ENCODE measurements around the gene ACHE. TPM values are rescaled to one million over a fixed set of nuclear protein-coding genes. Genes with fewer than 3 reads are reported as not detected.
"Not testable (repeated sequence)": the region's sequence is repeated elsewhere in the genome, so short reads cannot be mapped to it uniquely, and the experiment has no call there.

Gene ACHE
- total RNA-seq, 1 donor from 2014 or later = 9.3 TPM

DNA sequence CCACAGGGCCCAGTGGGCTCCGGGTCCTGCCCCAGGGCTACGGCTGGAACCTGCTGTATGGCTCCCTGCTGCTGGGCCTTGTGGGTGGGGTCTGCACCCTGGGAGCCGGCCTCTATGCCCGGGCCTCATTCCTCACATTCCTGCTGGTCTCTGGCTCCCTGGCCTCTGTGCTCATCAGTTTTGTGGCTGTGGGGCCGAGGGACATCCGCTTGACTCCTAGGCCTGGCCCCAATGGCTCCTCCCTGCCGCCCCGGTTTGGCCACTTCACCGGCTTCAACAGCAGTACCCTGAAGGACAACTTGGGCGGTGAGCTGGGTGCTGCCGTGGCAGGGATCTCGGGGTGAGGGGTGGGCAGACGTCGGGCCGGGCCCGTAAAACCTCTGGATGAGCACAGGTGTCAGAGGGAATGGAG is 38.8 kb downstream of the ACHE start:
- no peak overlapping the region for H3K27ac ChIP-seq
- H3K27me3 ChIP-seq = no peaks in the 10 kb centered on the region
- H3K4me3 ChIP-seq = no peak overlapping the region
- H3K9me3 ChIP-seq = no peaks in the 10 kb centered on the region
- H3K36me3 ChIP-seq = peaks cover 0 to 20% of the 10 kb centered on the region in 2 donors
- intact Hi-C loops (cut with DNase I) = no loop called here
- DNase-seq (ENCODE audit: extremely low spot score in 2 of 2) = no peak
- peaks cover 25% of the 10 kb centered on the region for H3K4me1 ChIP-seq
- no peak for TF ChIP-seq POLR2A (IDR thresholded peaks at IDR 0.05)
- TF ChIP-seq, protein P1, sequence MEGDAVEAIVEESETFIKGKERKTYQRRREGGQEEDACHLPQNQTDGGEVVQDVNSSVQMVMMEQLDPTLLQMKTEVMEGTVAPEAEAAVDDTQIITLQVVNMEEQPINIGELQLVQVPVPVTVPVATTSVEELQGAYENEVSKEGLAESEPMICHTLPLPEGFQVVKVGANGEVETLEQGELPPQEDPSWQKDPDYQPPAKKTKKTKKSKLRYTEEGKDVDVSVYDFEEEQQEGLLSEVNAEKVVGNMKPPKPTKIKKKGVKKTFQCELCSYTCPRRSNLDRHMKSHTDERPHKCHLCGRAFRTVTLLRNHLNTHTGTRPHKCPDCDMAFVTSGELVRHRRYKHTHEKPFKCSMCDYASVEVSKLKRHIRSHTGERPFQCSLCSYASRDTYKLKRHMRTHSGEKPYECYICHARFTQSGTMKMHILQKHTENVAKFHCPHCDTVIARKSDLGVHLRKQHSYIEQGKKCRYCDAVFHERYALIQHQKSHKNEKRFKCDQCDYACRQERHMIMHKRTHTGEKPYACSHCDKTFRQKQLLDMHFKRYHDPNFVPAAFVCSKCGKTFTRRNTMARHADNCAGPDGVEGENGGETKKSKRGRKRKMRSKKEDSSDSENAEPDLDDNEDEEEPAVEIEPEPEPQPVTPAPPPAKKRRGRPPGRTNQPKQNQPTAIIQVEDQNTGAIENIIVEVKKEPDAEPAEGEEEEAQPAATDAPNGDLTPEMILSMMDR (IDR thresholded peaks at IDR 0.05) = no peak
- no peak for TF ChIP-seq POLR2AphosphoS5 (IDR thresholded peaks at IDR 0.05; ENCODE audit: insufficient read depth in 1 of 2, low read depth in 1 of 2)

DNA sequence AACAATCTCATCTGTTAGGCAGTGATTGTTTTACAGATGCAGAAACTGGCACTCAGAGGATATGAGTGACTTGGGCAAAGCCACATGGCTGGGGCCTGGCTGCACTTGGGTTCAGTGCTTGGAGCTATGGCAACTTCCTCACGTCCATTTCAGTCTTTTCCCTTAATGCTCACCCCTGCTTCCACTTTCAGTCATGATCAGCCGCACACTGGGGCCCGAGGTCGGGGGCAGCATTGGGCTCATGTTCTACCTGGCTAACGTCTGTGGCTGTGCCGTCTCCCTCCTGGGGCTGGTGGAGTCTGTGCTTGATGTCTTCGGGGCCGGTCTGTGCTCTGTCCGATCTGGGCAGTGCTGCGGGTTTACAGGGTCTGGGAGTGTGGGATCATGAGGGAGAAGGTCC is 40.2 kb downstream of the ACHE start:
- Histone ChIP-seq H3K4me3 (no peak overlapping the region), H3K27ac (no peak overlapping the region), H3K27me3 (no peaks in the 10 kb centered on the region), H3K9me3 (no peaks in the 10 kb centered on the region), H3K4me1 (peaks cover 28% of the 10 kb centered on the region), H3K36me3 (peaks cover 0 to 7% of the 10 kb centered on the region in 2 donors)
- intact Hi-C loops (cut with DNase I) = no loop called here
- no peak for DNase-seq (ENCODE audit: extremely low spot score in 2 of 2)
- TF ChIP-seq, protein P1 (IDR thresholded peaks at IDR 0.05) = no peak
- TF ChIP-seq POLR2AphosphoS5 (IDR thresholded peaks at IDR 0.05; ENCODE audit: insufficient read depth in 1 of 2, low read depth in 1 of 2) (no peak), POLR2A (IDR thresholded peaks at IDR 0.05) (no peak)

DNA sequence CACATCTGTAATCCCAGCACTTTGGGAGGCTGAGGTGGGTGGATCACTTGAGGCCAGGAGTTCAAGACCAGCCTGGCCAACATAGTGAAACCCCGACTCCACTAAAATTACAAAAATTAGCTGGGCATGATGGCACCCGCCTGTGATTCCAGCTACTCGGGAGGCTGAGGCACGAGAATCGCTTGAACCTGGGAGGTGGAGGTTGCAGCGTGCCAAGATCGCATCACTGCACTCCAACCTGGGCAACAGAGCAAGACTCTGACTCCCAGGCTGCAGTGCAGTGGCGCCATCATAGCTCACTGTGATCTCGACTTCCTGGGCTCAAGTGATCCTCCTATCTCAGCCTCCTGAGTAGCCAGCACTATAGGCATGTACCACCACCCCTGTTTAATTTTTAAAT is 40.8 kb downstream of the ACHE start:
- not testable (repeated sequence) for H3K9me3 ChIP-seq, H3K27ac ChIP-seq
- intact Hi-C loops (cut with DNase I) = loop anchor here (5.0 kb wide), 2 partner anchors 58 to 148 kb away; partner anchors contain the start of gene POP7

DNA sequence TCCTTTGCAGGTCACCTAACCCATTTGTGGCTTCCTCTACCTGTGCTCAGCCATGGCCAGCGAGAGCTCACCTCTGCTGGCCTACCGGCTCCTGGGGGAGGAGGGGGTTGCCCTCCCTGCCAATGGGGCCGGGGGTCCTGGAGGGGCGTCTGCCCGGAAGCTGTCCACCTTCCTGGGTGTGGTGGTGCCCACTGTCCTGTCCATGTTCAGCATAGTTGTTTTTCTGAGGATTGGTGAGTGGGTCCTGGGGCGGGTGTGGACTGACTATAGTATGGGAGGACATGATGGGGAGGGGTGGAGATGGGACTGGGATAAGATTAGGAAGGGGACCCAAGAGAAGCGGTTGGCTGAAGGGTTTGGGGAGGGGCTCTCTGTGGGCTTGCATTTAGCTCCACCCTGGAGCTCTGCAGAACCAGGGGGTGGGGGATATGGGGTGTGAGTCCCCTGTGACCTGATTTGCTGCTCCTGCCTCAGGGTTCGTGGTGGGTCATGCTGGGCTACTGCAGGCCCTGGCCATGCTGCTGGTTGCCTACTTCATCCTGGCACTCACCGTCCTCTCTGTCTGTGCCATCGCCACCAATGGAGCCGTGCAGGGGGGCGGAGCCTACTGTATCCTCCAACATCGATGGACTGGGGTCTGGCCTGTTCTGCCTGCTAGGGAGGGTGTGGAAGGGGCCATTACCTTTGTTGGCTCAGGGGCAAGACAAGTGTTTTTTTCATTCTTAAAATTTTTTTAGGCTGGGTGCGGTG is 41.4 kb downstream of the ACHE start:
- Histone ChIP-seq H3K36me3 (no peaks in the 10 kb centered on the region), H3K27ac (no peak overlapping the region), H3K9me3 (no peaks in the 10 kb centered on the region), H3K4me1 (peaks cover 28% of the 10 kb centered on the region), H3K27me3 (no peaks in the 10 kb centered on the region), H3K4me3 (no peak overlapping the region)
- no peak for DNase-seq (ENCODE audit: extremely low spot score in 2 of 2)
- intact Hi-C loops (cut with DNase I) = loop anchor here (5.0 kb wide), 2 partner anchors 57 to 147 kb away; partner anchors contain the start of gene POP7
- no peak for TF ChIP-seq POLR2AphosphoS5 (IDR thresholded peaks at IDR 0.05; ENCODE audit: insufficient read depth in 1 of 2, low read depth in 1 of 2)
- no peak for TF ChIP-seq POLR2A (IDR thresholded peaks at IDR 0.05)
- TF ChIP-seq, protein P1 (IDR thresholded peaks at IDR 0.05) = no peak

More for the DNA sequence above, 40.8 kb downstream of the ACHE start:
- not testable (repeated sequence) for H3K36me3 ChIP-seq; DNase-seq (ENCODE audit: extremely low spot score in 2 of 2); H3K27me3 ChIP-seq; H3K4me3 ChIP-seq
- H3K4me1 ChIP-seq = peaks cover 28% of the 10 kb centered on the region

DNA sequence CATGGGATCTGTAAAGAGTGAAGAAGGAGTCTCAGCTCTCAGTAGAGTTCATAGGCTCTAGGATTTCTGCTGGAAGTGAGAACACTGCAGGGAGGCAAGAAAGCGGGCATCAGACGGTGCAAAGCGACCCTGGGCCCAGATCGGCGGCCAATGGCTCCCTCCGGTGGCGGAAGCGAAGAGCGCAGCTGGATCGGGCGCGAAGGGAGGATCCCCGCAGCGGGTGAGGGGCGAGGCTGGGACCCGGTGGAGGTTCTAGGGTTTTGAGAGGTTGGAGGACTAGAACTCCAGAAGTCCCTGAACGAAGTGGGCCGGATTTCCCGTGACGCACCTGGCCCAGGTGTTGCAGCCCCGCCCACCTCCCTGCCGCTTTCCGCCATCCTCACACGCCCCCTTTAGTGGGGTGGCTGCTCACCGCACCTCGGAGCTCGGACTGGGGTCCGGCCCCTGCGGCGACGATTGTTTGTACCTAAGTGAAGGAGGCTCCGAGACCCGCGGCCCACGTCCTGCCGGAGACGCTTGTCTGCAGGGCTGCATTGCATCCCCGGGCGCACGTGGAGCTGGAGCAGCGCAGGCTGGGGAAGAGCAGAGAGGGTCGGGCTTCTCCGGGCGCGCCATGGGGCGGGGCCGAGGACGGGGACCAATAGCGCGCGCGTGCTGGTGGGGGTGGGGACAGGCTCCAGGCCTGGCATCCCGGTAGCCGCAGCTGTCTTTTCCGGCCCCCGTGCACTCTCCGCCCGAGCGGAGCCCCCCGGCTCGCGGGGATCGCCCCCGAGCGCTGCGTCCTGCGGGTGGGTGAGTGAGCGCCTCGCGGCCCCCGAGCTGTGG is 43.4 kb downstream of the ACHE start, which contains the start of gene SLC12A9:
SLC12A9 (plus strand) TSS at position 666 of the 825 bp plus-strand sequence. CDS start 1,485 bp downstream, outside the sequence.
- no peak for DNase-seq (ENCODE audit: extremely low spot score in 2 of 2)
- intact Hi-C loops (cut with DNase I) = loop anchor here (5.0 kb wide), 2 partner anchors 55 to 145 kb away; partner anchors contain the start of gene POP7
- peak within 1 kb of the TSS; percentile 7 for H3K27ac ChIP-seq
- peak in 1 of 2 donors; percentile 38 for TF ChIP-seq POLR2A (IDR thresholded peaks at IDR 0.05)
- TF ChIP-seq, protein P1 (IDR thresholded peaks at IDR 0.05) = peak; percentile 74 to 99 (median 93)
- peak; percentile 59 to 67 for TF ChIP-seq POLR2AphosphoS5 (IDR thresholded peaks at IDR 0.05; ENCODE audit: insufficient read depth in 1 of 2, low read depth in 1 of 2)
- no peaks in the 10 kb centered on the region for H3K9me3 ChIP-seq
- H3K4me3 ChIP-seq = peak within 1 kb of the TSS; percentile 58 to 67
- no peaks in the 10 kb centered on the region for H3K36me3 ChIP-seq
- H3K27me3 ChIP-seq = no peaks in the 10 kb centered on the region
- H3K4me1 ChIP-seq = peaks cover 28% of the 10 kb centered on the region

Measured in vagina (tissue), 2 donors.